ENCODE data around the gene CAPN2.

DNA sequence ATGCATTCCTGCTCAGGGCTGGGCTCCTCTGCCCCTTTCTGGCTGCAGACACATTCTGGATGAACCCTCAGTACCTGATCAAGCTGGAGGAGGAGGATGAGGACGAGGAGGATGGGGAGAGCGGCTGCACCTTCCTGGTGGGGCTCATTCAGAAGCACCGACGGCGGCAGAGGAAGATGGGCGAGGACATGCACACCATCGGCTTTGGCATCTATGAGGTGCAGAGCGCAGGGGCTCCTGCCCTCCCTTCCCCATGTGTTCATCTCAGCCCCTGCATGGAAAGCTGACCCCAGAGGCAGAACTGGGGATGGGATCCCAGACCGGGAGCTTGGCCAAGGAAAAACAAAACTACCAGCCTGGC is 43.1 kb downstream of the CAPN2 start:
- no peak for TF ChIP-seq GATA2 (IDR thresholded peaks at IDR 0.05; ENCODE audit: low read depth, low read length)
- no peak for TF ChIP-seq GATA3 (IDR thresholded peaks at IDR 0.05; ENCODE audit: low read depth, low read length)

Measured in SH-SY5Y (cell line).